Spleen (tissue), 7 donors: ENCODE measurements around the gene NSD1.

Source experiments
- CTCF ChIP-seq, 11 experiments: fragments of 200-600 bp in 7 of 11; fragments of 450-650 bp in 4 of 11; sonication (generic) in 4 of 11; IDR thresholded peaks in 8 of 11; conservative IDR thresholded peaks in 3 of 11; 1 replicate in 7 of 11; 2 replicates in 4 of 11; pipeline versions ENCODE4 v1.4.0 to v1.8.0; 2016 to 2021; ENCODE audit warnings: antibody characterized with exemption in 11 of 11, inconsistent platforms in 4 of 11, mild to moderate bottlenecking in 1 of 11
- POLR2A ChIP-seq, 3 donors: fragments of 450-650 bp; IDR thresholded peaks; one replicate each; pipeline ENCODE4 v1.5.1; 2017; ENCODE audit warnings: antibody characterized with exemption in 3 of 3, mild to moderate bottlenecking in 1 of 3
- POLR2AphosphoS5 ChIP-seq, 3 donors: sonication (generic); formaldehyde crosslinking; IDR thresholded peaks; one replicate each; pipeline ENCODE4 v1.5.1; 2017; ENCODE audit warnings: antibody characterized with exemption in 3 of 3
- donor health status: DM: no; HTN: no; CAD: no; lungs with moderate emphysema.
- donor health status: DM: no; HTN: no; CAD: no.
- donor health status: DM: no; HTN: no; CAD: no.

- TF ChIP-seq POLR2AphosphoS5 (IDR thresholded peaks at IDR 0.05) (no peak), CTCF (IDR thresholded peaks at IDR 0.05 in 8 of 11, conservative IDR thresholded peaks at IDR 0.05 in 3 of 11) (no peak), POLR2A (IDR thresholded peaks at IDR 0.05) (no peak)
Observed at GRCh38 chr5:177132136-177133095, 1.2 kb upstream of the NSD1 start.
